Hepatocyte (in vitro differentiated cells): ENCODE measurements around the gene CTBP1.

Source experiments
- EZH2 ChIP-seq: fragments of 200-600 bp; sonication (generic); IDR thresholded peaks from 2 replicates; pipeline ENCODE4 v1.6.1; 2016; ENCODE audit warnings: antibody characterized with exemption, mild to moderate bottlenecking, borderline replicate concordance
- EZH2phosphoT487 ChIP-seq: fragments of 200-600 bp; sonication (generic); IDR thresholded peaks from one replicate; pipeline ENCODE4 v1.6.1; 2018; ENCODE audit warnings: antibody characterized with exemption, mild to moderate bottlenecking, low read depth, moderate library complexity; ENCODE audit not compliant: unreplicated experiment, severe bottlenecking
- TF ChIP-seq, protein P1 (sequence below): fragments of 200-600 bp; sonication (generic); IDR thresholded peaks from 2 replicates; pipeline ENCODE4 v1.5.1; 2016; ENCODE audit warnings: antibody characterized with exemption, mild to moderate bottlenecking; ENCODE audit not compliant: poor library complexity

DNA sequence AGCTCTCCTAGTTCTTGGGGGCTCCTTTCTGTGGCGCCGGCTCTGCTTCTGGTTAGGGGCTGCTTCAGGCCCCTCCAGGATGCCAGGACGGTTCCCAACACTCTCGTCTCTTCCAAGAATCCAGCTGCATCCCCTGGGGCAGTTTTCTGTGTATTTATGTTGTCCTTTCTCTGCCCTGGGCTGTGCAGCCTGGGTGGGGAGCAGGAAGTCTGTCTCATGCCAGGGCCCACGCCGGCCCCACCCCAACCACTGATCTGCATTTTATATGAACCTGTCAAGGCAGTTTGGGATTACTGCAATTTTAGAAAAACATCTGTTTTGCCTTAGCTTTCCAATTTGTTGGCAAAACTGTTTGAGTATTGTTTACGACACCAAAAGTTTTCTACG is 14.6 kb downstream of the CTBP1 start:
- TF ChIP-seq EZH2 = no peak
- TF ChIP-seq, protein P1, sequence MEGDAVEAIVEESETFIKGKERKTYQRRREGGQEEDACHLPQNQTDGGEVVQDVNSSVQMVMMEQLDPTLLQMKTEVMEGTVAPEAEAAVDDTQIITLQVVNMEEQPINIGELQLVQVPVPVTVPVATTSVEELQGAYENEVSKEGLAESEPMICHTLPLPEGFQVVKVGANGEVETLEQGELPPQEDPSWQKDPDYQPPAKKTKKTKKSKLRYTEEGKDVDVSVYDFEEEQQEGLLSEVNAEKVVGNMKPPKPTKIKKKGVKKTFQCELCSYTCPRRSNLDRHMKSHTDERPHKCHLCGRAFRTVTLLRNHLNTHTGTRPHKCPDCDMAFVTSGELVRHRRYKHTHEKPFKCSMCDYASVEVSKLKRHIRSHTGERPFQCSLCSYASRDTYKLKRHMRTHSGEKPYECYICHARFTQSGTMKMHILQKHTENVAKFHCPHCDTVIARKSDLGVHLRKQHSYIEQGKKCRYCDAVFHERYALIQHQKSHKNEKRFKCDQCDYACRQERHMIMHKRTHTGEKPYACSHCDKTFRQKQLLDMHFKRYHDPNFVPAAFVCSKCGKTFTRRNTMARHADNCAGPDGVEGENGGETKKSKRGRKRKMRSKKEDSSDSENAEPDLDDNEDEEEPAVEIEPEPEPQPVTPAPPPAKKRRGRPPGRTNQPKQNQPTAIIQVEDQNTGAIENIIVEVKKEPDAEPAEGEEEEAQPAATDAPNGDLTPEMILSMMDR = no peak
- no peak for TF ChIP-seq EZH2phosphoT487
